ENCODE results near the gene INVS.
"Not testable (repeated sequence)": the region's sequence is repeated elsewhere in the genome, so short reads cannot be mapped to it uniquely, and the experiment has no call there.

Gene INVS, protein sequence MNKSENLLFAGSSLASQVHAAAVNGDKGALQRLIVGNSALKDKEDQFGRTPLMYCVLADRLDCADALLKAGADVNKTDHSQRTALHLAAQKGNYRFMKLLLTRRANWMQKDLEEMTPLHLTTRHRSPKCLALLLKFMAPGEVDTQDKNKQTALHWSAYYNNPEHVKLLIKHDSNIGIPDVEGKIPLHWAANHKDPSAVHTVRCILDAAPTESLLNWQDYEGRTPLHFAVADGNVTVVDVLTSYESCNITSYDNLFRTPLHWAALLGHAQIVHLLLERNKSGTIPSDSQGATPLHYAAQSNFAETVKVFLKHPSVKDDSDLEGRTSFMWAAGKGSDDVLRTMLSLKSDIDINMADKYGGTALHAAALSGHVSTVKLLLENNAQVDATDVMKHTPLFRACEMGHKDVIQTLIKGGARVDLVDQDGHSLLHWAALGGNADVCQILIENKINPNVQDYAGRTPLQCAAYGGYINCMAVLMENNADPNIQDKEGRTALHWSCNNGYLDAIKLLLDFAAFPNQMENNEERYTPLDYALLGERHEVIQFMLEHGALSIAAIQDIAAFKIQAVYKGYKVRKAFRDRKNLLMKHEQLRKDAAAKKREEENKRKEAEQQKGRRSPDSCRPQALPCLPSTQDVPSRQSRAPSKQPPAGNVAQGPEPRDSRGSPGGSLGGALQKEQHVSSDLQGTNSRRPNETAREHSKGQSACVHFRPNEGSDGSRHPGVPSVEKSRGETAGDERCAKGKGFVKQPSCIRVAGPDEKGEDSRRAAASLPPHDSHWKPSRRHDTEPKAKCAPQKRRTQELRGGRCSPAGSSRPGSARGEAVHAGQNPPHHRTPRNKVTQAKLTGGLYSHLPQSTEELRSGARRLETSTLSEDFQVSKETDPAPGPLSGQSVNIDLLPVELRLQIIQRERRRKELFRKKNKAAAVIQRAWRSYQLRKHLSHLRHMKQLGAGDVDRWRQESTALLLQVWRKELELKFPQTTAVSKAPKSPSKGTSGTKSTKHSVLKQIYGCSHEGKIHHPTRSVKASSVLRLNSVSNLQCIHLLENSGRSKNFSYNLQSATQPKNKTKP

DNA sequence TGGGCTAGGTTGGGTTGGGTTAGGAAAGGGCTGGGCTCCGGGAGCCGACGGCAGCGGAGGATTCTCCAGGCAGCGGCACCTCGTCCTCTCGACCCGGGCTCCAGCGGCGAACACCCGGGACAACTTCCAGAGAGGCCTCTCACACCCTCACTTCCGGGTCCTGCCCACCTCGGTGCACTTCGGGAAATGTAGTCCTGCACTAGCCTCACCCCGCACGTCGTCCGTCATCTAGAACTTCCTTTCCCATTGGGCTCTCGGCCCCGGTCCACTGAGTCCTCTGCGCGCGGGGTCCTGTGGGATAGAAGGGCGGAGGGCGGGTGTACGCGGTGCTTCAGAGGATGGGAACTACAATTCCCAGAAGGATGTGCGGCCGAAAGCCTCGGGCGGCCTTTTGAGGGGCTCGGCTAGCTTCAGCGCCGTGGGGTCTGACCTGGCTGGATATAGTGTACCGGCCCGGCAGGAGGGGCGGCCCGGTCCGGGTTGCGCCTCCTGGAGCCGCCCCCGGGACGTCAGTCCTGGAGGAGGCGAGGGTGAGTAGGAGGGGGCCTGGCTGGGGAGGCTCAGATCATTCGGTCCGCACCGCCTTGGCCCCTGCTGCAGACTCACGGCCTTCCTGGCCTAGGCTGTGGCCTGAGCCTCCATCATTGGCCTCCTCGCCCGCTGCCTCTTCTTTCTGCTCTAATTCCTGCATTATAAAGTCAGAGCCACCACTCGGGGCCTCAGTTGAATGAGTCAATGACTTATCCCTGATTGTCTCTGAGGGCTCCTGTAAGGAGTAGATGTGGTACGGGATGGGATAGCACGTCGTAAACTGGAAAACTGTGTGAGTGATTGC, at the start of gene INVS, which contains the start of gene ERP44:
Gene INVS (plus strand): TSS at position 357 of the 835 bp plus-strand sequence. CDS start 5,279 bp downstream, outside the sequence.
Gene ERP44 (minus strand): TSS at position 114 of the 835 bp plus-strand sequence. CDS start 160 bp downstream, outside the sequence.
- peak; percentile 94 for DNase-seq

DNA sequence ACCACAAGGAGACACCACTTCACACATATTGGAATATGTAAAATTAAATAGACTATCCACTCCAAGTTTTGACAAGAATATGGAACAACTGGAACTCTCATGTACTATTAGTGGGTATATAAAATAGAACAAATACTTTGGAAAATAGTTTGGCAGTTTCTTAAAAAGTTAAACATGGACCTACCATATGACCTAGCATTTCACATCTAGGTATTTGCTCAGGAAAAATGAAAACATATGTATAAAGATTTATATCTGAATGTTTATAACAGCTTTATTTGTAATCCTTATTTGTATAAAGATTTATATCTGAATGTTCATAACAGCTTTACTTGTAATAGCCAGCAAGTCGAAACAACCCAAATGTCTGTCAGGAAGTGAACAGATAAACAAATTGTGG, 49.5 kb upstream of the INVS start:
- DNase-seq: no peak

DNA sequence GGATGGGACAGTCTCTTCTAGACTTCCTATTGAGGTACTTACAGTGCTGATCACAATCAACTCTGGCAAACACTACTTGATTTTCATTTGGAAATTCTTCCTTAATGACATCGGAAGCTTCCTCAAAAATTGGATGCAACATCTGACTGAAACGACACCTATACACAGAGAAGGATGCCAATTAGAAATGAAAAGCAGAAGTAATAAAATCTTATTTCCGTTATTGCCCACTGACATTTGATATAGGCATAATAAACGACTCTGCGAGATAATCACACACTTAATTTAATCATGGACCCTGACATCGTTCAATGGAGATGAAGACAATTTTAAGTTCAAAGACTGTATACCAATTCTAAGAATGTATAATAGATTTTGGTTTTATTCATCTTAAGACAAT, 46.7 kb upstream of the INVS start:
- DNase-seq: no peak

DNA sequence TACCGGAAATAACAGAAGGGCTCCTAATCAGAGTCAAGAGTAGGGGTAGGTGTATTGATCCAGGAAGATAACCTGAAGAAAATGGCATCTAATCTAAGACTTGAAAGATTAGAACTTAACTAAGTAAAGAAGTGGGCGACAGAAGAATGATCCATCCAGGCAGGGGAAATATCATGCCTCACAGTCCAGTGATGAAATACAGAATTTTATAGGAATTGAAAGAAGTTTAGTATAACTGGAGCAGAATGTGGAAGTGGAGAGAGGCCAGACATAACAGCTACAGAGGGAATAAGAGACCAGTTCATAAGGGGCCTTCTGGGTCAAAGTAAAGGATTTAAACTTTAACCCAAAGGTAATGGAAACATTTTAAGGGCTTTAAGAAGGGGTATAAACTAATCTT, 42.5 kb upstream of the INVS start:
- DNase-seq: no peak

DNA sequence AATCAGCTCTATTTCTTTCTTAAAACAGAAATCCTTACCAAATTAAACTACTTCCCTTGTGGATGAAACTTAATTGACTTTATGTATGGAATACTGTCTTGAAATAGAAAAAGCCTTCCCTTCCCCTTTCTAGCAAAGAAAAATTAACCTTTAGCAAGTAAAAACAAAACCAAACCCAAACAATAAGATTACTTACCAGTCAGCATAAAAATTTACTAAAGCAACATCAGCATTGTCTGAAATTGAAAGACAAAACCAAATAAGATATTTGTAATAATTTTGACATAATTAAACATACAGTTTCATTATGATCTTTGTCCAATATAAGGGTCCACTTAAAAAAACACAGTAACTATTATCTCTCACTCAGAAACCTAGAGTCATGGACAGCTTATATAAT, 41.4 kb upstream of the INVS start:
- DNase-seq: no peak

DNA sequence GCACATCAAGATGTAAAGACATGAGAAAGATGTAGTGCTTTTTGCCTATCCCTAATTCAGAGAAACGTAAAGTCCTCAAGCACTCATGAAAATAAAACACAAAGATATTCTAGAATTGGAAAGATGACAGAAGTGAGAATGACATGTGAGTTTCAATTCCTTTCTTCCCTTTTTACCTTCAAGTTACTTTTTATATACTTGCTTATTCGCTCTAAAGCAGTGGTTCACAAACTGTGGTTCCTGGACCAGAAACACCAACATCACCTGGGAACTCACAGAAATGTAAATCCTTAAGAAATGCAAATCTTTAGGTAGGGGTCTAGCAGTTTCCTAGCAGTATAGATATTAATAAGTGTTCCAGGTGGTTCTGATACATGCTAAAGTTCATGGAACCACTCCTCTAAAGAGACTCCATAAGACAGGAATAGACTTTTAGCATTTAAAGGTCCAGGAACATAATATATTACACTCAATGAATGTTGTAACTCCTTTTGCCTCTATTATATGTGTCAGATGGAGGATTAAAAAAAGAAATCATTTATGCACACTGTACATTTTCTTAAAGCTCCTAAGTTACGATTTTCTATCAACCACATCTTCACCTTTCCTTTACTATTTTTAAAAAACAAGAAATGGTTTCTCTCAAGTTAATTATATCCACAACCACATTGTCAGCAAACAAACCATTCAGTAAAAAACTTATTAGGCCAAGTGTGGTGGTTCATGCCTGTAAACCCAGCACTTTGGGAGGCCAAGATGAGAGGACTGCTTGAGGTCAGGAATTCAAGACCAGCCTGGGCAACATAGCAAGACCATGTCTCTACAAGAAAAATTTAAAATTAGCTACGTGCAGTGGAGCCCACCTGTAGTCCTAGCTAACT, 40.1 kb upstream of the INVS start:
- DNase-seq: no peak

DNA sequence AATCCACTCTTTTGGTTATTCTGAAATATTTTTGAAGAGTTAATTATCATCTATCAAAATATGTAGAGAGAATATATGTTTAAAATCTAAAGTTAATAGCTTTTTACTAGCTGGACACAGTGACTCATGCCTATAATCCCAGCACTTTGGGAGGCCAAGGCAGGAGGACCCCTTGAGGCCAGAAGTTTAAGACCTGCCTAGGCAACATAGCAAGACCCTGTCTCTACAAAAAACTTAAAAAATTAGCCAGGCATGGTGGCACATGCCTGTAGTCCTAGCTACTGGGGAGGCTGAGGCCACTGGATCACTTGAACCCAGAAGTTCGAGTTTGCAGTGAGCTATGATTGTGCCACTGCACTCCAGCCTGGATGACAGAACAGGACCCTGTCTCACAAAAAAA, 36.4 kb upstream of the INVS start:
- DNase-seq: not testable (repeated sequence)

DNA sequence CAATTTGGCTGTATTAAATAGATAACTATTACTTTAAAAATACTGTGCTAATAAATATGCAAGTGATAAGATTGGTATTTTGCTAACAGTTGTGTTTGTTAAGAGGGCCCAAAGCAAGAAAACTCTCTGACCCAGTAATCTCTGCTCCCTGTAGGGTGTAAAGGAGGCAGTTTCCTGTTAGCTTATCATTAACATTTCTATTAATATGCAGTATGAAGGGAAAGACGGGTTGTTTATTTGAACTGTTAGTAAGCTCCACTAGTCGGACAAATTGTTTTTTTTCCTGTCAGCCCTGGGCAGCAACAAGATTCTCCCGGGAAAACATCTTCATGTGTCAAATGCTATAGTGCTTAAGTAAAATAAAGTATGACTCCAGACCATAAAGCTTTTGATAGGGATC, 35.9 kb upstream of the INVS start:
- no peak for DNase-seq

DNA sequence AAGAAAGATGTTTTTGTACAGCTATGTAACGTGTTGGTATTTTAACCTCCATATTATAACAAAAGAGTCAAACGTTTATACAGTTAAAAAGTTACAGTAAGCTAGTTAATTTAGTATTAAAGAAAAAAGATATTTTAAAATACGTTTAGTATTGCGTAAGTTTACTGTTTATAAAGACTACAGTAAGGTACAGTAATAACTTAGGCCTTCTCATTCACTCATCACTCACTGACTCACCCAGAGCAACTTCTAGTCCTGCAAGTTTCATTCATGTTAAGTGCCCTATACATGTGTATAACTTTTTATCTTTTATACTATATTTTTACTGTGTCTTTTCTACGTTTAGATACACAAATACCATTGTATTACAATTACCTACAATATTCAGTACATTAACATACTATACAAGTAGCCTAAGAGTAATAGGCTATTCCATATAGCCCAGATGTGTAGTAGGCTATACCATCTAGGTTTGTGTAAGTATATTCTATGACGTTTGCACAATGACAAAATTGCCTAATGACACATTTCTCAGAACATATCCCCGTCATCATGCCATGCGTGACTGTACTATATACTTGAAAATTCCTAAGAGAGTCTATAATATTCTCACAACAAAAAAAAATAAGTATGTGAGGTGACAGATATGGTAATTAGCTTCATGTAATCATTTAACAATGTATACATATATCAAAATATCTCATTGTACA, 34.0 kb upstream of the INVS start:
- no peak for DNase-seq

DNA sequence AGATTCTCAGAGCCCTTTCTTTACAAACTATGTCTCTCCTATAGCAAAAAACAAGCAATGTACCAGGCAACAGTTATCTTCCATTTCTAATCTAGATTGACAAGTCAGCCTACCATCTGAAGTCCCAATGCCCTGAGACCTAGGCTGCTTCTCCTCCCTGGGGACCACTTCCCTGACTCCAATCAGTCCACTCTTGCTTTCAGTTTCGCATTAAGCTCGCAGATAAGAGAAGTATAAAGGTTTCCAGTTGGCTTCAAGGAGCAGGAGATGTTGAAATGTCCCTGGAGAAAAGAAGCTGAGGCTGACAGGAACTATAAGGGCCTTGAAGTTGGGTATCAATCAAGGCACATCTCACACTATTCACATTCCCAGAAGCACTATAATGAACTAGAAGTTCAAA, 32.5 kb upstream of the INVS start:
- DNase-seq: no peak

DNA sequence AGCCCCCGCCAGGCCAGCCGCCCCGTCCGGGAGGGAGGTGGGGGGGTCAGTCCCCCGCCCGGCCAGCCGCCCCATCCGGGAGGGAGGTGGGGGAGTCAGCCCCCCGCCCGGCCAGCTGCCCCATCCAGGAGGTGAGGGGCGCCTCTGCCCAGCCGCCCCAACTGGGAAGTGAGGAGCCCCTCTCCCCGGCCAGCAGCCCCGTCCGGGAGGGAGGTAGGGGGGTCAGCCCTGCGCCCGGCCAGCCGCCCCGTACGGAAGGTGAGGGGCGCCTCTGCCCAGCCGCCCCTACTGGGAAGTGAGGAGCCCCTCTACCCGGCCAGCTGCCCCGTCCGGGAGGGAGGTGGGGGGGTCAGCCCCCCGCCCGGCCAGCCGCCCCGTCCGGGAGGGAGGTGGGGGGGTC, 31.1 kb upstream of the INVS start:
- not testable (repeated sequence) for DNase-seq

DNA sequence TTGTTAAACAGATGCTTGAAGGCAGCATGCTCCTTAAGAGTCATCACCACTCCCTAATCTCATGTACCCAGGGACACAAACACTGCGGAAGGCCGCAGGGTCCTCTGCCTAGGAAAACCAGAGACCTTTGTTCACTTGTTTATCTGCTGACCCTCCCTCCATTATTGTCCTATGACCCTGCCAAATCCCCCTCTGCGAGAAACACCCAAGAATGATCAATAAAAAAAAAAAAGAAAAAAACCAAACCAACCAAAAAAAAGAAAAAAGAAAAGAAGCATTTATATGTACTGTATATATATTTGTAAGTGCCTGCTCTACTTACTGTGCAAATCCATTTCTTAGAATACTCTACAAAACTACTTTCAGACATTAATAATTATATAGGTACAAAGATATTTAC, 30.0 kb upstream of the INVS start:
- not testable (repeated sequence) for DNase-seq

DNA sequence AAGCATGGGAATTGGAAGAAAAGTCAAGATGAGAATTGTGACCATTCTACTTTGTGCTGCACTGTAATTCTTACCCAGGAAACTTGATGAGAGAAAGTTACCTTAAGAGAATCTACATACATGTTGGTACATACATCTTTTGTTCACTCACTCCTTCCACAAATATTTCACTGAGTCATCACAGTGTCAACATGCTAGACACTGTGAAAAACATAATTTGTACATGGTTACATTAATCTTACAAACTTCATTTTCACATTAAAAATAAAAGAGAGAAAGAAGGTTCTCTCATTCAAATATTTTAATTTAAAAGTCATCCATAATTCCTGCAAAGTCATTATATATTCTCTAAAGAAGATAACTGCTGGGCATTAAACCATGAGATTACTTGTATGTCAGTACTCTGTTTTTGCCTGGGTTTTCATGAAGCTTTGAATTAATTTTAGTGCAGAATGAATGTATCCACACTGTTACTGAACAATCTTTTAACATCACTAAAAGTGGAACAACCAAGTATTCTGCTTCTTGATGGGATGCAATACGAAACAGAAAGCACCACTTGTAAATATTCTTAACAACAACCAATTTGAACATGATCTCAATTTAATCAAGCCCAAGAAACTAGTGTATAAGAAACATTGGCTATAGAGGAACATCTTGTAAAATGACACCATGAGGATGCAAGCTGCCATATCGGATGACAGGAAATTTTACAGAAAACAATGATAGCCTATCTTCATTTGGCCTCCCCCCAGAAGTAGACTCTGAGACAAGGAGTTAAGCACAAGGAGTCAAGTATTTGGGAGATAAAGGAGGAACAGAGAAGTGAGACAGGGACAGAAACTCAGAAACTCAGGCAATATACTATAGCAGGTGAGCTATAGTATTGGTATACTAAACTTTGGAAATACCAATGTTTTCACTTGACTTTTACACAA, 28.7 kb upstream of the INVS start:
- DNase-seq: no peak

DNA sequence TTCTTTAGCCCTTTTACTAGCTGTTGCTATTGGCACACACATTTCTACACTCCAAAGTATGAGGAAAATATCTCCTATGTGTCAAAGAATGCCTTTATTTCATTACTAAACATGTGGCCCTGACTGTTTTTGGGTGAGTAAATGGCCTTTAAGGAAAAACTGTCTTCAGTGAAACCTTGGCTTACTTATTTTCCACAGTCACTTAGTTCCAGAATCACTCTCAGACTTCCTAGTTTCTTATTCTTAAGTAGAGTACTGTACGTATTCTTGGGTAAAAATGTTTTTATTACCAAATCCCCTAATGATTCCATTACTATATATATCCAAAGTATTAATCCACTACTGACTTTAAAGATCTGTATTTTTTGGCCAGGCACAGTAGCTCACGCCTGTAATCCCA, 27.8 kb upstream of the INVS start:
- no peak for DNase-seq

DNA sequence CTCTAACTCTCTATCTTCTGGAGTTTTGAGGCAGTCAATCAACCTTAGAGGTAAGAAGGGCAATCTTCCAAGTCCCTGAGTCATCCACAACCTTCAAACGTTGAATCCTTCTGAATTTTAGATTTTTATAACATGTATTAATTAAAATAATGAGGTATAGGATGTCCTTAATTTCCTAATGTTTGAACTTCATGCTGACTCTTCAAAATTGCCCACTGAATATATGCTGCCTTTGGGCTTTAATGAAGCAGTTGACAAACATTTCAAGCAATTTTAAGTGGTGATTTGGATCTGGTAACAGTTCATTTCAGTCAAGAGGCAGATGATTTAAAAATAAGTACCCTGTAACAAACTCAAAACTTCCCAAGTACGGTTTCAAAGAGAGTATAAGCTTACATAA, 26.2 kb upstream of the INVS start:
- no peak for DNase-seq

DNA sequence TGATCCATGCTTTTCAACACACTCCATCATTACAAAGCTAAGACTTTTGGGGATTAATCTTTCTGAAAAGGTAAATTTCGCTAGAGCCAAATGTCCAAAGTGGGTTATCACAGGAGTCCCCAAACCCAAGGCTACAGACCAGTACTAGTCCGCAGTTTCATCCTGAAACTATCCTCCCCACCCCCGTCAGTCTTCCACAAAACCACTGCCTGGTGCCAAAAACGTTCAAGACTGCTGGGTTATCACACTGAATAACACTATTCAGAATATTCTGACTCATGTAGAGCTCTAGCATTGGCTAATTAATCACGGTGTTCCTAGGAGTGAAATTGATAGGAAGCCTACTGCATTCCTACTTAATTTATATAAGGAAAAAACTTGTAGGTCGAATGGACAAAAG, 24.9 kb upstream of the INVS start:
- DNase-seq: no peak

DNA sequence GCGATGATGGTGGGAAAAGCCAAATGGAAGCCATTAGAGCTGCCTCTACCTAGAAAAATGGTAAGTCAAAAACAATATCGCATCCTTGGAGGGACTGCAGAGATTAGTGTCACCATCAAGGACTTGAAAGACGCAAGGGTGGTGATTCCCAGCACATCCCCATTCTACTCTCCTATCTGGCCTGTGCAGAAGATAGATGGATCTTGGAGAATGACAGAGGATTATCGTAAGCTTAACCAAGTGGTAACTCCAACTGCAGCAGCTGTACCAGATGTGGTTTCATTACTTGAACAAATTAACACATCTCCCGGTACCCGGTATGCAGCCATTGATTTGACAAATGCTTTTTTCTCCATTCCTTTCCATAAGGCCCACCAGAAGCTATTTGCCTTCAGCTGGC, 24.1 kb upstream of the INVS start:
- DNase-seq: no peak

DNA sequence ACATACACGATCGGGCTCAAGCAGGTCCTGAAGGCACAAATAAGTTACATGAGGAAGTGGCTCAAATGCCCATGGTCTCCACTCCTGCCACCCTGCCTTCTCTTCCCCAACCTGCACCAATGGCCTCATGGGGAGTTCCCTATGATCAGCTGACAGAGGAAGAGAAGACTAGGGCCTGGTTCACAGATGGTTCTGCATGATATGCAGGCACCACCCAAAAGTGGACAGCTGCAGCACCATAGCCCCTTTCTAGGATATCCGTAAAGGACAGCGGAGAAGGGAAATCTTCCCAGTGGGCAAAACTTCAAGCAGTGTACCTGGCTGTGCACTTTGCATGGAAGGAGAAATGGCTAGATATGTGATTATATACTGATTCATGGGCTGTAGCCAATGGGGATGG, 22.8 kb upstream of the INVS start:
- not testable (repeated sequence) for DNase-seq

DNA sequence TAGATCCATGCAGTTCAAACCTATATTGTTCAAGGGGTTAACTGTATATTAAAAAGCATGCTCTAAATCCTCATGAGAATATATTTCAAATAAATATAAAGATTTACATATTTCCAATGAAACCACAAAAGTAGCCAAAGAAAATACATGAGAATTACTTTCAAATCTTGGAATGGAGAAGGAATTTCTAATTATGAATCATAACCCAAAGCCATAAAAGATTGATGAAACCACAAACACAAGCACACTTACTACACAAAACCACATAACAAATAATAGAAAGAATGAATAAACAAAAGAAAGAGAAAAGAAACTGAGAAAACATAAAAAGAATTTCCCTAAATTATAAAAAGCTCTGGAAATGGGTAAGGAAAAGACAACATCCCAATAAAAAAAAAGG, 16.3 kb upstream of the INVS start:
- no peak for DNase-seq
